Measurements from ENCODE around the gene CHEK1. TPM values are rescaled to one million over a fixed set of nuclear protein-coding genes. Genes with fewer than 3 reads are reported as not detected.

Gene CHEK1
- total RNA-seq, 1 donor from 2014 or later = 52.7 TPM

GRCh38 chr11:125689274-125689859 is 64.4 kb downstream of the CHEK1 start:
- no peak for DNase-seq (ENCODE audit: low spot score, unreplicated experiment)
- Mint-ChIP-seq H3K27me3 (peaks cover 14% of the 10 kb centered on the region), H3K9me3 (ENCODE audit: low read depth) (no peaks in the 10 kb centered on the region), H3K27ac (no peak overlapping the region), H3K4me3 (ENCODE audit: low read depth) (no peak overlapping the region), H3K36me3 (ENCODE audit: insufficient read depth) (no peaks in the 10 kb centered on the region), H3K4me1 (ENCODE audit: low read depth) (peaks cover 21% of the 10 kb centered on the region)
- no peak for TF ChIP-seq CTCF (IDR thresholded peaks at IDR 0.05; ENCODE audit: unreplicated experiment)

GRCh38 chr11:125690006-125690405 is 65.0 kb downstream of the CHEK1 start:
- Mint-ChIP-seq H3K36me3 (ENCODE audit: insufficient read depth) (peaks cover 1% of the 10 kb centered on the region), H3K4me1 (ENCODE audit: low read depth) (peaks cover 19% of the 10 kb centered on the region), H3K4me3 (ENCODE audit: low read depth) (no peak overlapping the region), H3K27me3 (peaks cover 14% of the 10 kb centered on the region), H3K27ac (no peak overlapping the region), H3K9me3 (ENCODE audit: low read depth) (peaks cover 2% of the 10 kb centered on the region)
- TF ChIP-seq CTCF (IDR thresholded peaks at IDR 0.05; ENCODE audit: unreplicated experiment) = no peak
- no peak for DNase-seq (ENCODE audit: low spot score, unreplicated experiment)

- Mint-ChIP-seq H3K4me1 (ENCODE audit: low read depth) (peaks cover 2% of the 10 kb centered on the region), H3K4me3 (ENCODE audit: low read depth) (no peak overlapping the region), H3K27ac (no peak overlapping the region), H3K9me3 (ENCODE audit: low read depth) (peaks cover 7% of the 10 kb centered on the region), H3K27me3 (peaks cover 14% of the 10 kb centered on the region), H3K36me3 (ENCODE audit: insufficient read depth) (peaks cover 2% of the 10 kb centered on the region)
- no peak for TF ChIP-seq CTCF (IDR thresholded peaks at IDR 0.05; ENCODE audit: unreplicated experiment)
- no peak for DNase-seq (ENCODE audit: low spot score, unreplicated experiment)
These were observed 67.9 kb downstream of the CHEK1 start for GRCh38 chr11:125692887-125693286.

- TF ChIP-seq CTCF (IDR thresholded peaks at IDR 0.05; ENCODE audit: unreplicated experiment) = no peak
These were observed 70.0 kb downstream of the CHEK1 start for GRCh38 chr11:125694951-125695350.

GRCh38 chr11:125701018-125701610 is 76.2 kb downstream of the CHEK1 start:
- no peak for TF ChIP-seq CTCF (IDR thresholded peaks at IDR 0.05; ENCODE audit: unreplicated experiment)
- no peaks in the 10 kb centered on the region for H3K36me3 Mint-ChIP-seq (ENCODE audit: insufficient read depth)
- H3K9me3 Mint-ChIP-seq (ENCODE audit: low read depth) = peaks cover 8% of the 10 kb centered on the region
- no peak overlapping the region for H3K4me3 Mint-ChIP-seq (ENCODE audit: low read depth)
- DNase-seq (ENCODE audit: low spot score, unreplicated experiment) = no peak
- no peak overlapping the region for H3K27ac Mint-ChIP-seq
- H3K27me3 Mint-ChIP-seq = peaks cover 6% of the 10 kb centered on the region
- H3K4me1 Mint-ChIP-seq (ENCODE audit: low read depth) = no peaks in the 10 kb centered on the region

More at GRCh38 chr11:125694951-125695350, 70.0 kb downstream of the CHEK1 start:
- H3K27ac Mint-ChIP-seq = no peak overlapping the region
- peaks cover 2% of the 10 kb centered on the region for H3K4me1 Mint-ChIP-seq (ENCODE audit: low read depth)
- H3K4me3 Mint-ChIP-seq (ENCODE audit: low read depth) = no peak overlapping the region
- H3K36me3 Mint-ChIP-seq (ENCODE audit: insufficient read depth) = peaks cover 2% of the 10 kb centered on the region
- H3K27me3 Mint-ChIP-seq = peaks cover 13% of the 10 kb centered on the region
- DNase-seq (ENCODE audit: low spot score, unreplicated experiment) = no peak
- H3K9me3 Mint-ChIP-seq (ENCODE audit: low read depth) = peaks cover 7% of the 10 kb centered on the region

Measured in progenitor cell of endocrine pancreas (in vitro differentiated cells).